ENCODE measurements around the gene DDX1. TPM values are rescaled to one million over a fixed set of nuclear protein-coding genes. Genes with fewer than 3 reads are reported as not detected.

DDX1 gene
- total and polyA plus RNA-seq, 2 donors (not counting 1 experiment from before 2014, with no cell fraction given): 54.3 to 176 TPM

GRCh38 chr2:15668611-15669305, 77.1 kb downstream of the DDX1 start:
- Histone ChIP-seq H3K27ac (ENCODE audit: insufficient read depth, low read length) (no peak overlapping the region), H3K4me1 (ENCODE audit: control insufficient read depth, extremely low read depth, insufficient read depth, low read length) (no peaks in the 10 kb centered on the region), H4K20me1 (ENCODE audit: control insufficient read depth, extremely low read depth, insufficient read depth, low read length) (no peaks in the 10 kb centered on the region), H3K36me3 (ENCODE audit: control insufficient read depth, insufficient read depth, low read length) (no peaks in the 10 kb centered on the region), H3K4me3 (replicated peaks in 1 of 4; ENCODE audit: control extremely low read depth in 1 of 4, insufficient read depth in 1 of 4, low read depth in 3 of 4, low read length in 4 of 4) (no peak overlapping the region), H2AFZ (ENCODE audit: low read length) (no peak overlapping the region), H3K4me2 (ENCODE audit: extremely low read depth, insufficient read depth, low read length) (no peak overlapping the region), H3K79me2 (ENCODE audit: control insufficient read depth, insufficient read depth, low read length) (no peaks in the 10 kb centered on the region), H3K9me3 (ENCODE audit: control insufficient read depth, insufficient read depth, low read depth, low read length) (no peaks in the 10 kb centered on the region), H3K9ac (ENCODE audit: insufficient read depth, low read length) (no peak overlapping the region), H3K27me3 (ENCODE audit: control insufficient read depth, insufficient read depth, low read length) (no peaks in the 10 kb centered on the region)
- peak; percentile 3 to 7 for DNase-seq (ENCODE audit: low read depth in 2 of 2)
- TF ChIP-seq EZH2 (IDR thresholded peaks at IDR 0.05; ENCODE audit: low read length, missing control alignments): no peak
- TF ChIP-seq, protein P1, sequence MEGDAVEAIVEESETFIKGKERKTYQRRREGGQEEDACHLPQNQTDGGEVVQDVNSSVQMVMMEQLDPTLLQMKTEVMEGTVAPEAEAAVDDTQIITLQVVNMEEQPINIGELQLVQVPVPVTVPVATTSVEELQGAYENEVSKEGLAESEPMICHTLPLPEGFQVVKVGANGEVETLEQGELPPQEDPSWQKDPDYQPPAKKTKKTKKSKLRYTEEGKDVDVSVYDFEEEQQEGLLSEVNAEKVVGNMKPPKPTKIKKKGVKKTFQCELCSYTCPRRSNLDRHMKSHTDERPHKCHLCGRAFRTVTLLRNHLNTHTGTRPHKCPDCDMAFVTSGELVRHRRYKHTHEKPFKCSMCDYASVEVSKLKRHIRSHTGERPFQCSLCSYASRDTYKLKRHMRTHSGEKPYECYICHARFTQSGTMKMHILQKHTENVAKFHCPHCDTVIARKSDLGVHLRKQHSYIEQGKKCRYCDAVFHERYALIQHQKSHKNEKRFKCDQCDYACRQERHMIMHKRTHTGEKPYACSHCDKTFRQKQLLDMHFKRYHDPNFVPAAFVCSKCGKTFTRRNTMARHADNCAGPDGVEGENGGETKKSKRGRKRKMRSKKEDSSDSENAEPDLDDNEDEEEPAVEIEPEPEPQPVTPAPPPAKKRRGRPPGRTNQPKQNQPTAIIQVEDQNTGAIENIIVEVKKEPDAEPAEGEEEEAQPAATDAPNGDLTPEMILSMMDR (conservative IDR thresholded peaks at IDR 0.05 in 1 of 2, IDR thresholded peaks at IDR 0.05 in 1 of 2; ENCODE audit: low read depth in 1 of 2, low read length in 2 of 2): no peak

- no peak overlapping the region for H2AFZ ChIP-seq (ENCODE audit: low read length)
- no peaks in the 10 kb centered on the region for H3K79me2 ChIP-seq (ENCODE audit: control insufficient read depth, insufficient read depth, low read length)
- H3K4me1 ChIP-seq (ENCODE audit: control insufficient read depth, extremely low read depth, insufficient read depth, low read length): no peaks in the 10 kb centered on the region
- TF ChIP-seq EZH2 (IDR thresholded peaks at IDR 0.05; ENCODE audit: low read length, missing control alignments): no peak
- TF ChIP-seq, protein P1 (conservative IDR thresholded peaks at IDR 0.05 in 1 of 2, IDR thresholded peaks at IDR 0.05 in 1 of 2; ENCODE audit: low read depth in 1 of 2, low read length in 2 of 2): no peak
- no peaks in the 10 kb centered on the region for H3K36me3 ChIP-seq (ENCODE audit: control insufficient read depth, insufficient read depth, low read length)
- H3K27me3 ChIP-seq (ENCODE audit: control insufficient read depth, insufficient read depth, low read length): no peaks in the 10 kb centered on the region
- no peak overlapping the region for H3K27ac ChIP-seq (ENCODE audit: insufficient read depth, low read length)
- H3K9me3 ChIP-seq (ENCODE audit: control insufficient read depth, insufficient read depth, low read depth, low read length): no peaks in the 10 kb centered on the region
- no peak overlapping the region for H3K4me3 ChIP-seq (replicated peaks in 1 of 4; ENCODE audit: control extremely low read depth in 1 of 4, insufficient read depth in 1 of 4, low read depth in 3 of 4, low read length in 4 of 4)
- H3K4me2 ChIP-seq (ENCODE audit: extremely low read depth, insufficient read depth, low read length): no peak overlapping the region
- H4K20me1 ChIP-seq (ENCODE audit: control insufficient read depth, extremely low read depth, insufficient read depth, low read length): no peaks in the 10 kb centered on the region
- DNase-seq (ENCODE audit: low read depth in 2 of 2): no peak
- H3K9ac ChIP-seq (ENCODE audit: insufficient read depth, low read length): no peak overlapping the region
These were observed 77.8 kb downstream of the DDX1 start for GRCh38 chr2:15669375-15669910.

DNA sequence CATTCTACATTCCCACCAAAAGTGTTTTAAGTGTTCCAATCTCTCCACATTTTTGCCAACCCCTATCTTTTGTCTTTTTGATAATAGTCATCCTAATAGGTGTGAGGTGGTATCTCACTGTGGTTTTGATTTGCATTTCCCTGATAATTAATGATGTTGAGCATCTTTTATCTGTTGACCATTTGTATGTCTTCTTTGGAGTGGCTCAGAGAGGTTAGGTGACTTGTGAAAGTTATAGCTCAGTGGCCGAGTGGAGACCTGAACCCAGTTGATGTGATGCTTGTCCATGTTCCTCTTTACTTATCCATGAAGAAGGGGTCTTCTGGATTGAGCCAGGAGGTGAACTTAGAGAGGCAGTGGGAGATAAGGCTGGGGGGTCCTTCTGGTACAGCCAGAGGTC, 78.8 kb downstream of the DDX1 start:
- Histone ChIP-seq H3K4me2 (ENCODE audit: extremely low read depth, insufficient read depth, low read length) (no peak overlapping the region), H3K9me3 (ENCODE audit: control insufficient read depth, insufficient read depth, low read depth, low read length) (no peaks in the 10 kb centered on the region), H3K9ac (ENCODE audit: insufficient read depth, low read length) (no peak overlapping the region), H2AFZ (ENCODE audit: low read length) (no peak overlapping the region), H3K36me3 (ENCODE audit: control insufficient read depth, insufficient read depth, low read length) (no peaks in the 10 kb centered on the region), H3K4me1 (ENCODE audit: control insufficient read depth, extremely low read depth, insufficient read depth, low read length) (no peaks in the 10 kb centered on the region), H3K27me3 (ENCODE audit: control insufficient read depth, insufficient read depth, low read length) (no peaks in the 10 kb centered on the region), H4K20me1 (ENCODE audit: control insufficient read depth, extremely low read depth, insufficient read depth, low read length) (no peaks in the 10 kb centered on the region), H3K4me3 (replicated peaks in 1 of 4; ENCODE audit: control extremely low read depth in 1 of 4, insufficient read depth in 1 of 4, low read depth in 3 of 4, low read length in 4 of 4) (no peak overlapping the region), H3K27ac (ENCODE audit: insufficient read depth, low read length) (no peak overlapping the region), H3K79me2 (ENCODE audit: control insufficient read depth, insufficient read depth, low read length) (no peaks in the 10 kb centered on the region)
- TF ChIP-seq, protein P1 (conservative IDR thresholded peaks at IDR 0.05 in 1 of 2, IDR thresholded peaks at IDR 0.05 in 1 of 2; ENCODE audit: low read depth in 1 of 2, low read length in 2 of 2): no peak
- no peak for TF ChIP-seq EZH2 (IDR thresholded peaks at IDR 0.05; ENCODE audit: low read length, missing control alignments)
- DNase-seq (ENCODE audit: low read depth in 2 of 2): no peak
